DND-41 (cell line): Measurements from ENCODE around the gene THBS2.
"Not testable (repeated sequence)": the region's sequence is repeated elsewhere in the genome, so short reads cannot be mapped to it uniquely, and the experiment has no call there.

Experiments
- ATAC-seq: fragments of 200-7000 bp; cut with Tn5 transposase; 3 replicates; pipeline ENCODE4 v1.9.1; 2021; ENCODE audit warnings: low read depth; ENCODE audit not compliant: insufficient read depth
- DNase-seq: peaks from one replicate; pipeline ENCODE4 v3.0.0-alpha.2; 2020
- H2AFZ ChIP-seq: 2 replicates; pipeline ENCODE4 v1.6.0; 2012; ENCODE audit warnings: low read depth, low read length
- H3K27ac ChIP-seq: 2 replicates; pipeline ENCODE4 v1.5.1; 2012; ENCODE audit warnings: low read length, inconsistent platforms
- H3K27me3 ChIP-seq: fragments of 200-600 bp; sonication (generic); 2 replicates; pipeline ENCODE4 v1.6.0; 2012; ENCODE audit warnings: low read length, mild to moderate bottlenecking, inconsistent platforms; ENCODE audit not compliant: insufficient read depth, poor library complexity
- H3K36me3 ChIP-seq: 2 replicates; pipeline ENCODE4 v1.5.1; 2012; ENCODE audit warnings: low read length, inconsistent platforms; ENCODE audit not compliant: insufficient read depth
- H3K4me1 ChIP-seq: 2 replicates; pipeline ENCODE4 v1.5.1; 2012; ENCODE audit warnings: mild to moderate bottlenecking, low read length; ENCODE audit not compliant: insufficient read depth
- H3K4me2 ChIP-seq: 2 replicates; pipeline ENCODE4 v1.6.0; 2012; ENCODE audit warnings: mild to moderate bottlenecking, moderate library complexity, low read length, inconsistent platforms; ENCODE audit not compliant: insufficient read depth
- H3K4me3 ChIP-seq, 2 experiments: fragments of 200-600 bp in 1 of 2; shearing (Covaris generic) in 1 of 2; 2 replicates each; pipeline ENCODE4 v1.5.1; 2012 to 2016; ENCODE audit warnings: inconsistent platforms in 2 of 2, low read length in 2 of 2, mild to moderate bottlenecking in 2 of 2, low read depth in 1 of 2, moderate library complexity in 1 of 2
- H3K79me2 ChIP-seq: 2 replicates; pipeline ENCODE4 v1.6.0; 2012; ENCODE audit warnings: low read length, inconsistent platforms; ENCODE audit not compliant: insufficient read depth
- H3K9ac ChIP-seq: 2 replicates; pipeline ENCODE4 v1.6.0; 2012; ENCODE audit warnings: low read depth, mild to moderate bottlenecking, inconsistent platforms, low read length, moderate library complexity
- H3K9me3 ChIP-seq: 2 replicates; pipeline ENCODE4 v1.5.1; 2012; ENCODE audit warnings: low read length, moderate library complexity, mild to moderate bottlenecking, inconsistent platforms; ENCODE audit not compliant: insufficient read depth, severe bottlenecking
- H4K20me1 ChIP-seq: 2 replicates; pipeline ENCODE4 v1.6.0; 2012; ENCODE audit warnings: low read length; ENCODE audit not compliant: insufficient read depth
- CTCF ChIP-seq: IDR thresholded peaks from 2 replicates; pipeline ENCODE4 v1.5.1; 2012; ENCODE audit warnings: borderline replicate concordance, low read length, moderate library complexity, mild to moderate bottlenecking; ENCODE audit not compliant: poor library complexity, severe bottlenecking; ENCODE audit errors: extremely low read depth
- EZH2 ChIP-seq: IDR thresholded peaks from 3 replicates; pipeline ENCODE4 v1.6.1; 2012; ENCODE audit warnings: borderline replicate concordance, low read depth, mild to moderate bottlenecking, moderate library complexity, low read length, inconsistent platforms; ENCODE audit not compliant: severe bottlenecking

The THBS2 gene

GRCh38 chr6:169271877-169272216 lies 18.2 kb upstream of the THBS2 start:
- no peak overlapping the region for H2AFZ ChIP-seq
- ATAC-seq, result no peak
- H3K9me3 ChIP-seq, result no peaks in the 10 kb centered on the region
- no peak overlapping the region for H3K4me2 ChIP-seq
- H3K36me3 ChIP-seq, result no peaks in the 10 kb centered on the region
- no peak overlapping the region for H3K9ac ChIP-seq
- H3K4me1 ChIP-seq, result no peaks in the 10 kb centered on the region
- no peaks in the 10 kb centered on the region for H4K20me1 ChIP-seq
- H3K4me3 ChIP-seq, result no peak overlapping the region
- TF ChIP-seq CTCF (no peak), EZH2 (no peak)
- DNase-seq, result no peak
- peaks cover 2% of the 10 kb centered on the region for H3K27me3 ChIP-seq
- no peak overlapping the region for H3K27ac ChIP-seq
- H3K79me2 ChIP-seq, result no peaks in the 10 kb centered on the region

GRCh38 chr6:169271158-169271876 lies 17.7 kb upstream of the THBS2 start:
- DNase-seq (no peak), ATAC-seq (no peak)
- Histone ChIP-seq H2AFZ (no peak overlapping the region), H3K27me3 (peaks cover 2% of the 10 kb centered on the region), H3K9me3 (no peaks in the 10 kb centered on the region), H3K4me1 (no peaks in the 10 kb centered on the region), H4K20me1 (no peaks in the 10 kb centered on the region), H3K9ac (no peak overlapping the region), H3K79me2 (no peaks in the 10 kb centered on the region), H3K27ac (no peak overlapping the region), H3K4me3 (no peak overlapping the region), H3K4me2 (no peak overlapping the region), H3K36me3 (no peaks in the 10 kb centered on the region)
- TF ChIP-seq CTCF, result no peak
- no peak for TF ChIP-seq EZH2

- H3K4me1 ChIP-seq, H3K27ac ChIP-seq, H3K36me3 ChIP-seq, H3K4me2 ChIP-seq, DNase-seq, H3K27me3 ChIP-seq, H2AFZ ChIP-seq, H3K79me2 ChIP-seq, H3K9ac ChIP-seq, H3K4me3 ChIP-seq, ATAC-seq, H3K9me3 ChIP-seq, H4K20me1 ChIP-seq: not testable (repeated sequence)
These were observed 16.4 kb upstream of the THBS2 start for GRCh38 chr6:169270077-169270380.

GRCh38 chr6:169269180-169270076 lies 15.8 kb upstream of the THBS2 start:
- no peak for ATAC-seq
- Histone ChIP-seq H4K20me1 (no peaks in the 10 kb centered on the region), H3K36me3 (no peaks in the 10 kb centered on the region)

More at GRCh38 chr6:169269180-169270076, 15.8 kb upstream of the THBS2 start:
- Histone ChIP-seq H3K79me2 (no peaks in the 10 kb centered on the region), H3K9ac (no peak overlapping the region), H3K4me3 (no peak overlapping the region), H3K27me3 (peaks cover 2% of the 10 kb centered on the region), H3K27ac (no peak overlapping the region), H3K4me1 (no peaks in the 10 kb centered on the region), H3K4me2 (no peak overlapping the region), H2AFZ (no peak overlapping the region), H3K9me3 (no peaks in the 10 kb centered on the region)
- TF ChIP-seq EZH2, result no peak
- no peak for TF ChIP-seq CTCF
- DNase-seq, result no peak
